Endodermal cell (in vitro differentiated cells): ENCODE results near the gene EIF3L. TPM values are rescaled to one million over a fixed set of nuclear protein-coding genes. Genes with fewer than 3 reads are reported as not detected.
A peak's percentile ranks its signal among the peaks of the same experiment; 100 is the strongest.

Experiments
- DNase-seq: peaks from one replicate; pipeline ENCODE4 v3.0.0-alpha.2; 2017
- H3K27ac ChIP-seq: 2 replicates; pipeline ENCODE4 v1.5.1; 2013; ENCODE audit warnings: mild to moderate bottlenecking, low read depth, low read length, moderate library complexity
- H3K27me3 ChIP-seq: 2 replicates; pipeline ENCODE4 v1.6.1; 2013; ENCODE audit warnings: mild to moderate bottlenecking, low read length, moderate library complexity; ENCODE audit not compliant: insufficient read depth, control insufficient read depth, poor library complexity, severe bottlenecking
- H3K36me3 ChIP-seq: 2 replicates; pipeline ENCODE4 v1.7.0; 2013; ENCODE audit warnings: mild to moderate bottlenecking, low read length, moderate library complexity; ENCODE audit not compliant: control insufficient read depth, insufficient read depth
- H3K4me1 ChIP-seq: one replicate; pipeline ENCODE4 v1.7.0; 2013; ENCODE audit warnings: low read length; ENCODE audit not compliant: control insufficient read depth, insufficient read depth
- H3K4me3 ChIP-seq: 2 replicates; pipeline ENCODE4 v1.5.1; 2013; ENCODE audit warnings: mild to moderate bottlenecking, low read length, moderate library complexity
- H3K9ac ChIP-seq: 2 replicates; pipeline ENCODE4 v1.6.1; 2013; ENCODE audit warnings: mild to moderate bottlenecking, low read length, moderate library complexity; ENCODE audit not compliant: poor library complexity, severe bottlenecking; ENCODE audit errors: extremely low read depth
- H3K9me3 ChIP-seq: 2 replicates; pipeline ENCODE4 v1.6.1; 2013; ENCODE audit warnings: mild to moderate bottlenecking, low read length, moderate library complexity; ENCODE audit not compliant: control insufficient read depth
- H3K27ac Mint-ChIP-seq: 2 replicates; pipeline ENCODE4 v1.8.0; 2020; ENCODE audit warnings: mixed read lengths
- H3K27me3 Mint-ChIP-seq: 2 replicates; pipeline ENCODE4 v1.8.0; 2021; ENCODE audit warnings: mild to moderate bottlenecking, mixed read lengths; ENCODE audit not compliant: insufficient read depth
- H3K36me3 Mint-ChIP-seq: 2 replicates; pipeline ENCODE4 v1.8.0; 2020; ENCODE audit warnings: low read depth, mixed read lengths
- H3K4me1 Mint-ChIP-seq: 2 replicates; pipeline ENCODE4 v1.8.0; 2020; ENCODE audit warnings: mixed read lengths
- H3K4me3 Mint-ChIP-seq: 2 replicates; pipeline ENCODE4 v1.8.0; 2020; ENCODE audit warnings: mild to moderate bottlenecking, moderate library complexity, mixed read lengths
- H3K9me3 Mint-ChIP-seq: 2 replicates; pipeline ENCODE4 v1.8.0; 2020; ENCODE audit warnings: mild to moderate bottlenecking, mixed read lengths
- WGBS, 2 experiments: methylation state at CpG; one replicate each; pipeline versions ENCODE4 v1.1.5 to v1.1.7; 2013; ENCODE audit warnings: missing lambda C conversion rate in 2 of 2, mixed read lengths in 1 of 2; ENCODE audit not compliant: insufficient coverage in 1 of 2, insufficient read length in 1 of 2; 5-methylcytosine and 5-hydroxymethylcytosine counted together
- total RNA-seq, 2 donors: library from RNA; stranded (reverse); fragmentation: NEBNext Ultra II Directional in 1 of 2; extraction: Animal tissue kit (Norgen Biotek cat#: 25700) in 1 of 2; gene quantifications; 2 replicates in 1 of 2; 3 replicates in 1 of 2; pipeline ENCODE4 v1.2.1, GENCODE V29; 2021
- TF ChIP-seq, protein P1 (sequence below): fragments of 200-600 bp; sonication (generic); conservative IDR thresholded peaks from 2 replicates; pipeline ENCODE4 v1.5.0; 2021; ENCODE audit warnings: antibody characterized with exemption, mild to moderate bottlenecking

The EIF3L gene
- total RNA-seq, 2 donors from 2014 or later: 469 to 541 TPM

- H3K27ac Mint-ChIP-seq: no peak overlapping the region
- H3K27me3 Mint-ChIP-seq: no peaks in the 10 kb centered on the region
- Histone ChIP-seq H3K4me3 (no peak overlapping the region), H3K4me1 (peaks cover 12% of the 10 kb centered on the region), H3K9me3 (no peaks in the 10 kb centered on the region), H3K36me3 (peaks cover 4% of the 10 kb centered on the region), H3K9ac (no peak overlapping the region), H3K27me3 (no peaks in the 10 kb centered on the region), H3K27ac (no peak overlapping the region)
- H3K9me3 Mint-ChIP-seq: no peaks in the 10 kb centered on the region
- peaks cover 37% of the 10 kb centered on the region for H3K4me1 Mint-ChIP-seq
- 90 to 95% methylated on average over 3 to 7 of the region's 7 CpGs for WGBS, 2 experiments
- H3K36me3 Mint-ChIP-seq: peaks cover 14% of the 10 kb centered on the region
- TF ChIP-seq, protein P1, sequence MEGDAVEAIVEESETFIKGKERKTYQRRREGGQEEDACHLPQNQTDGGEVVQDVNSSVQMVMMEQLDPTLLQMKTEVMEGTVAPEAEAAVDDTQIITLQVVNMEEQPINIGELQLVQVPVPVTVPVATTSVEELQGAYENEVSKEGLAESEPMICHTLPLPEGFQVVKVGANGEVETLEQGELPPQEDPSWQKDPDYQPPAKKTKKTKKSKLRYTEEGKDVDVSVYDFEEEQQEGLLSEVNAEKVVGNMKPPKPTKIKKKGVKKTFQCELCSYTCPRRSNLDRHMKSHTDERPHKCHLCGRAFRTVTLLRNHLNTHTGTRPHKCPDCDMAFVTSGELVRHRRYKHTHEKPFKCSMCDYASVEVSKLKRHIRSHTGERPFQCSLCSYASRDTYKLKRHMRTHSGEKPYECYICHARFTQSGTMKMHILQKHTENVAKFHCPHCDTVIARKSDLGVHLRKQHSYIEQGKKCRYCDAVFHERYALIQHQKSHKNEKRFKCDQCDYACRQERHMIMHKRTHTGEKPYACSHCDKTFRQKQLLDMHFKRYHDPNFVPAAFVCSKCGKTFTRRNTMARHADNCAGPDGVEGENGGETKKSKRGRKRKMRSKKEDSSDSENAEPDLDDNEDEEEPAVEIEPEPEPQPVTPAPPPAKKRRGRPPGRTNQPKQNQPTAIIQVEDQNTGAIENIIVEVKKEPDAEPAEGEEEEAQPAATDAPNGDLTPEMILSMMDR: no peak
- H3K4me3 Mint-ChIP-seq: no peak overlapping the region
- no peak for DNase-seq
Observed at GRCh38 chr22:37909766-37910165, 60.5 kb downstream of the EIF3L start.

- Histone ChIP-seq H3K36me3 (peaks cover 9% of the 10 kb centered on the region), H3K4me1 (peaks cover 12% of the 10 kb centered on the region), H3K27me3 (no peaks in the 10 kb centered on the region), H3K9ac (no peak overlapping the region), H3K9me3 (no peaks in the 10 kb centered on the region), H3K4me3 (no peak overlapping the region), H3K27ac (peak overlapping the region; percentile 44)
- peaks cover 33% of the 10 kb centered on the region for H3K4me1 Mint-ChIP-seq
- peaks cover 14% of the 10 kb centered on the region for H3K36me3 Mint-ChIP-seq
- H3K9me3 Mint-ChIP-seq: no peaks in the 10 kb centered on the region
- no peak overlapping the region for H3K4me3 Mint-ChIP-seq
- peak overlapping the region; percentile 78 for H3K27ac Mint-ChIP-seq
- WGBS, 2 experiments: 68 to 83% methylated on average over 6 to 15 of the region's 15 CpGs
- TF ChIP-seq, protein P1: no peak
- DNase-seq: peak; percentile 72
- no peaks in the 10 kb centered on the region for H3K27me3 Mint-ChIP-seq
Observed at GRCh38 chr22:37910890-37911672, 61.9 kb downstream of the EIF3L start.

DNA sequence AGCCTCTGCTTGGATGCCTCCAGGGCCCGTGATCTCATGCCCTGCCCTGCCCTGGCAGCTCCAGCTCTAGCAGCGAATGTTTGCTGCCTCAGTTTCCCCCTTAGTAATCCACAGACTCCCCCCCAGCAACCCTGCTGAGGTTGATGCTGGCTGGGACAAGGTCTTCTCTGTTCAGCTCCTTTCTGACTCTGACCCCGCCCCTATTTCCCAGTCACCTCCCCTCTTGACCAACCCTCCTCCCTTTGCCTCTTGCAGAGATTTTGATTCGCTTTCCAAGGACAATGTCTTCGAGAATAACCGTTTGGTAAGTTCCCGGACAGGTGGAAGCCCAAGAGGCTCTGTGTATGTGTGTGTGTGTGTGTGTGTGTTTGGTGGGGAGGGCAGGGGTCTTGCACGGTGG lies 62.5 kb downstream of the EIF3L start:
- TF ChIP-seq, protein P1: no peak
- Mint-ChIP-seq H3K4me3 (no peak overlapping the region), H3K4me1 (peaks cover 33% of the 10 kb centered on the region), H3K27ac (peak overlapping the region; percentile 78), H3K27me3 (no peaks in the 10 kb centered on the region), H3K9me3 (no peaks in the 10 kb centered on the region), H3K36me3 (peaks cover 14% of the 10 kb centered on the region)
- H3K27ac ChIP-seq: no peak overlapping the region
- H3K9me3 ChIP-seq: no peaks in the 10 kb centered on the region
- H3K4me3 ChIP-seq: no peak overlapping the region
- peak; percentile 70 for DNase-seq
- peaks cover 12% of the 10 kb centered on the region for H3K4me1 ChIP-seq
- no peak overlapping the region for H3K9ac ChIP-seq
- H3K27me3 ChIP-seq: no peaks in the 10 kb centered on the region
- H3K36me3 ChIP-seq: peaks cover 13% of the 10 kb centered on the region
- 79 to 83% methylated on average over 2 to 7 of the region's 8 CpGs for WGBS, 2 experiments
